NCI-H82 (cell line): ENCODE data around the gene SRL.
"Not testable (repeated sequence)": the region's sequence is repeated elsewhere in the genome, so short reads cannot be mapped to it uniquely, and the experiment has no call there.

Experiments
- DNase-seq: peaks from one replicate; lab custom pipeline; 2025; lab: John Stamatoyannopoulos, UW

Gene SRL

DNA sequence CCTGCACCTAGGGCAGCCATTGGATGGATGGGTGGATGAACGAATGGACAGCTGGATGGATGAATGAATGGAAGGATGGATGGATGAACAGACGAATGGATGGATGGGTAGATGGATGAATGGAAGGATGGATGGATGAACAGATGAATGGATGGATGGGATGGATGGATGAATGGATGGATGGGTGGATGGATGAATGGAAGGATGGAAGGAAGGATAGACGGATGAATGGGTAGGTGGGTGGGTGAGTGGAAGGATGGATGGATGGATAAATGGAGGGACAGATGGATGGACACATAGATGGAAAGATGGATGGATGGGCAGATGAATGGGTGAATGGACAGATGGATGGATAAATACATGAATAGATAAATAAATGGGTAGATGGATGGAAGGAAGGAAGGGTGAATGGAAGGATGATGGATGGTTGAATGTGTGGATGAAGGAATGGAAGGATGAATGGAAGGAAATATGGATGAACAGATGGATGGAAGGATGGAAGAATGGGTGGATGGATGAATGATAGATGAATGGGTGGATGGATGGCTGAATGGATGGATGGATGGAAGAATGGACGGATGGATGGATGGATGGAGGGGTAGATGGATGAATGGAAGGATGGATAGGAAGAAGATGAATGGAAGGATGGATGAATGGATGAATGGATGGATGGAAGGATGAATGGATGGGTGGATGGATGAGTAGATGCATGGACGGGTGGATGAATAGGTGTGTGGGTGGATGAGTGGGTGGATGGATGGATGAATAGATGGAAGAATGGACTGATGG, 15.4 kb downstream of the SRL start:
- DNase-seq, result no peak

DNA sequence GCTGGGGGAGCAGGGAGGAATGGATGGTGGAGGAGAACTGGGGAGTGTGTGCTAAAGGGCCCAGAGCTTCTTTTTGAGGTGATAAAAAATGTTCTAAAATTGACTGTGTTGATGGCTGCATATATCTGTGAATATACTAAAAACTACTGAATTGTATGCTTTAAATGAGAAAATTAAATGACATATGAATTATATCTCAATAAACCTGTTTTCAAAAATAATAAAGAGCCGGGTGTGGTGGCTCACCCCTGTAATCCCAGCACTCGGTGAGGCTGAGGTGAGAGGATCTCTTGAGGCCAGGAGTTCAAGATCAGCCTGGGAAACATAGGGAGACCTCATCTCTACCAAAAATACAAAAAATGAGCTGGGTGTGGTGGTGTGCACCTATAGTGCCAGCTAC, 16.8 kb downstream of the SRL start:
- no peak for DNase-seq

DNA sequence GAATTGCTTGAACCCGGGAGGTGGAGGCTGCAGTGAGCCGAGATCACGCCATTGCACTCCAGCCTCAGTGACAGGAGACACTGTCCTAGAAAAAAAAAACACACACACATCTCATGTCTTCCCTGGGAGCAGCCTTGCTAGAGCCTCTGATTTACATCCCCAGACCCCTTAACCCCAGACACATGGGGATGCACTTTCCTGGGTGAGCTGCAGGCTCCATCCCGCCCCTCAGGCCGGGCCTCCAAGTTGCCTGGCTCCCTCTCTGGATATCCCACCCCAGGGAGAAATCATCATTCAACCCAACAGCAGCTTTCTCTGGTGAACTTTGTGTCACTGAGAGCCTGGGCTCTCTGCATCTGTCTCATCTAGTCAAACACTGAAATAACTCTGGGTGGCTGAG, 21.5 kb downstream of the SRL start:
- no peak for DNase-seq

DNA sequence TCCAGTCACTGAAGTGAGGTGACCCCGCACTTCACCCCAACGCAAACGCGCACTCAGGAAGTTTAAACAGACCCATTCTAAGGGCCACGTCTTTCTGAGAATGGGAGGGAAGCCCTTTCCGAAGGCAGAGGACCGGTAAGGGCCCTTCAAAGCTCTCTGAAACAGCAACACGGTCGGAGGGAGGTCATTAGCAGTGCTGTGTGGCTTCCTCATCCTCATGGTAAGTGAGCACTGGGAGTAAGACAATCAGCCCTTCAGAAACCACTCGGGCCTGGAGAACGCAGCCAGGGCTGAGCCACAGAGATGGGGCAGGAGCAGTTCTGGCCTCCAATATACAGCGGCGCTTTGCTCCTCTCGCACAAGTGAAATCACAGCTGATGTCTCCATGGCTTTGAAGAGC, 23.7 kb downstream of the SRL start:
- DNase-seq, result no peak

DNA sequence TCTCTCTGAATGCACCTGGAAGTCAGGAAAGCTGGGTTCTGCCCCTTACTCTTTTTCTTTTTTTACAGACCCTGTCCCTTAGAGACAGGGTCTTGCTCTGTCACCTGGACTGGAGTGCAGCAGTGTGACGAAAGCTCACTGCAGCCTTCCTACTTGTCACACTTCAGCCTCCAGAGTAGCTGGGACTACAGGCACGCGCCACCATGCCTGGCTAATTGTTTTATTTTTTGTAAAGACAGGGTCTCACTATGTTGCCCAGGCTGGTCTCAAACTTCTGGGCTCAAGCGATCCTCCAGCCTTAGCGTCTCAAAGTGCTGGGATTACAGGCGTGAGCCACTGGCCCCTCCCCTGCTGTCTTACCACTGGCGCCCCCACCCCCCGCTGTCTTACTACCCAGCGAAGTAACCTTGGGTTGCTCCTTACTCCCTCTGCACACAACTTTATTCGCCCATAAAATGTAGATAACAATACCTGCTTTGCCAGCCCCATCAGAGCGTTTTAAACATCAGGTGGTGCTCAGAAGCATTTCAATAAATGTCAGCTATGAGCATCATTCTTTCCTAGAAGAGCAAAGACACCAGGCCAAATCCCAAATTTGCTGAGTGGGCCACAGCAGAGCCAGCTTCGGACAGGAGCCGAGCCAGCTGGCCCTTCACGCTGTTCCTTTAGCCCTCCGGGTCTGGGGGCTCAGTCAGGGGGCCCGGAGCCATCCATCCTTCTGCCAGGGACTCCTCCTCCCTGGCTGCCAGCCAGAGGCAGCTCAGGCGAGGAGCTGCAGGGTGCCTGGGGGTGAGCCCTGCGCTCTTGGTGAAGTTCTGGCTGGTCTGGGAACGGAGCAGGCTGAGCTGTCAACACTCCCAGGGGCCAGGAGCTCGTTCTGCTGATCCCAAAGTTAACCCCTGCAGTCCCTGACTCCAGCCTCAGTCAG, 24.4 kb downstream of the SRL start:
- peak; percentile 81 for DNase-seq

DNA sequence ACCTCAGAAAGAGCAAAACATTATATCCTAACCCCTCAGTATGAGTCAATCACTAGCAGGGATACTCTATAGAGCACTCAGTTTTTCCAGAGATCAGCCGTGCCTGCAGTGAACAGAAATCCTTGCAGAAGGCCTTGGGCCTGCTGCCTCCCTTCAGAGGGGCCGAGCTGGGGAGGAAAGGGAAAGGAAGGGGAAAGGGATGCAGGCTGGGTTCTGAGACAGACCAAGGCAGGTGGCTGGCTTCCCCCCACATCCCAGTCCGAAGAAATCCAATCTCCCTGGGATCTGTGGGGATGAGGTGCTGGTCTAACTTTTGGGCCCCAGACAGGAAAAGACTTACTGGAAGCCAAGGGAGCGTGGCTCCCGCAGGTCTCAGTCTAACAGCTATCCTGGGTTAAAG, 25.3 kb downstream of the SRL start:
- DNase-seq, result no peak

DNA sequence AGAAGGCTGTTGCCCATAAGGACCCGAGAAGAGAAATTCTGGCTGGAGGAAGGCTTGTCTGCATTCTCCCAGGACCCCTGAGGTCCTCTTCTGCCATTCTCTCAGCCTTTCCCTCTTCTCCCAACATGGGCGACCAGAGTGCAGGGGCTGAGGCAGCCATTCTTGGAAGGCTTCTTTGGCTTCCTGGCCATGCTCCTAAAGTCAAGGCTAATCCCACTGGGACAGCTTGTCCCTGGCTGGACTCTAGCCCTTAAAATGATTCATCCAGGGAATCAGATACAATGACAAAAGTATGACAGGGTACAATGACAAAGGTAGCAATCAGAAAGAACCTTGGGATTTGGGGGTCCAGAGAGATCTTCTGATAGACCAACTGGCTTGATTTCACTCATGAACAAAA, 26.8 kb downstream of the SRL start:
- no peak for DNase-seq

DNA sequence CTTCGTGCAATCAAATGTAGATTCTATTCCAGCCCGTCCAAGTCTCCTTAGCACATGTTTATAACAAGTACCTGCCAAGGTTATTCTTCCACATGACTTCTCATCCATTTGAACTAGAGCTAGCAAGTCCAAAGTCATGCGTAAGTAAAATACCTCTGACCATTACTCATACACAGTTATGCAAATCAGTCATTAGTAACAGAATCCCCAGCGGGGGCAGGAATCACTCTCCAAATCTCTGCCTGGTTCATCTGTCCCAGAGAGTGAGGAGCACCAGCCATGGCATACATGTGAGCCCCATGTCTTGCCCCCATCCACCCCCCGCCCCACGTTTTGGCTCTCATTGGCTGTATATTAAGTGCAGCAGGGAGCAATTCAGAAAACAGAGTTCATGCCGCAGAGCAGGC, 27.7 kb downstream of the SRL start:
- no peak for DNase-seq

DNA sequence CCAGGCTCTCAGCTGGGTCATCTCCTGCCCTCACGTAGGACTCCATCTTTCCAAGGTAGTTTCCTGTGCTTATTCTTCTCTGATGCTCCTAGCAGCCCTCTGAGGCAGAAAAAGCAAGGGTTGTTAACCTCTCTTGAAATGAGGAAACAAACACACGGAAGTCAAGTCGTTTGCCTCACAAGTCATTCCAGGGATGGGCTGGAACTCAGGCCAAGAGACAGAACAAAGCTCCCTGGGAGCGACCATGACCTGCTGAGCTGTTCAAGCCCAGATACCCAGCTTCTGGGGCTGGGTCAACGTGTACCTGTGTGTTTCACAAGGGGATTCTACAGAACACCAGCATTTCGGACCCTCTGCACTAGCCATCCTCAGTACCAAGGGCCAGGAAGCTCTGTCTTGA, 28.1 kb downstream of the SRL start:
- DNase-seq, result no peak

DNA sequence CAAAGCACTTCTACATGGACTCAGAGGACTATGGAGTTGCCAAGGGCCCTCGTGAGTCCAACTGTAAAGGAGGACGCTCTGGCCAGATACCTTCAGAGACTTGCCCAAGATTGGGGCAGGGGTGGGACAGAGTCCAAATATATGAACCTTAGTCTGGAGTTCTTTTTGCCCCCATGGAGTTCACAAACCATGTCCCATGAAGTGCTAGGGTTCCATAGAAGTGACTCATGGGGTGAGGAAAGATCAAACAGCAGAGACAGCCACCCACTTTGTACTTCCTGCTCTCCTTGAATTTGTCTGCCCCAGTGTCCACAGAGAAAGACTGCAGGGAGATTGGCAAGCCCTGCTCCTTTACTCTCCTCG, 29.0 kb downstream of the SRL start:
- DNase-seq, result no peak

DNA sequence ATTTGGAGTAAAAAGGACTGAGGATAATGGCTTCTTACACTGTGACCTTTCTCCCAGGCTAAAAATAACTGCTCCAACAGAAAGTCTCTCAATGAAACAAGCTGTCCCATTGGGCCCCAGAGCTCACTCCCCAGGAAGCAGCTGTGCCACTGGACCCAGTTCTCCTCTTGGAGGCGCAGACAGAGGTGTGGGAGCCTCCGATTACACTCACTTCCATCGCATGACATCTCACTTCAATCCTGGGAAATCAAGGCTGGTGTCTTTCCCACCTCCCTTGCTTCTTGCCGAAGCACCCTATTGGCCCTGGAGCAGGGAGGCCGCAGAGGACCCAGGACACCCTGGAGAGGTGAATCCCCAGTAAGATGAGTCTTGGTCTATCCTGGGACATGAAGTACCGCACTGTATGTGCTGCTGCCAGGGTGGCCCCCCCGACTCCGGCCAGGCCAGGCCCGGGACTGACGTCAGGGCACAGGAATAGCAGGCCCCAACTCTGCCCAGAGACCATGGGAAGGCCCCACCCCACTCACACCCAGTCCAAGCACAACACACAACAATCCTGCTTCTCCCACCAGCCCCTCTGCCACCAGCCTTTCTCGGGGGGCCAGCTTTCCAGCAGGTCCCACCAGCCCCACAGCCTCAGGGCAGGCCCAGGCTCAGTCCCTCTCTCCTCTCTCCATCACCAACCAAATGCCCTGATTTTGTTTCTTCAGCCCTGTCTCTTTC, 29.5 kb downstream of the SRL start:
- DNase-seq, result no peak

DNA sequence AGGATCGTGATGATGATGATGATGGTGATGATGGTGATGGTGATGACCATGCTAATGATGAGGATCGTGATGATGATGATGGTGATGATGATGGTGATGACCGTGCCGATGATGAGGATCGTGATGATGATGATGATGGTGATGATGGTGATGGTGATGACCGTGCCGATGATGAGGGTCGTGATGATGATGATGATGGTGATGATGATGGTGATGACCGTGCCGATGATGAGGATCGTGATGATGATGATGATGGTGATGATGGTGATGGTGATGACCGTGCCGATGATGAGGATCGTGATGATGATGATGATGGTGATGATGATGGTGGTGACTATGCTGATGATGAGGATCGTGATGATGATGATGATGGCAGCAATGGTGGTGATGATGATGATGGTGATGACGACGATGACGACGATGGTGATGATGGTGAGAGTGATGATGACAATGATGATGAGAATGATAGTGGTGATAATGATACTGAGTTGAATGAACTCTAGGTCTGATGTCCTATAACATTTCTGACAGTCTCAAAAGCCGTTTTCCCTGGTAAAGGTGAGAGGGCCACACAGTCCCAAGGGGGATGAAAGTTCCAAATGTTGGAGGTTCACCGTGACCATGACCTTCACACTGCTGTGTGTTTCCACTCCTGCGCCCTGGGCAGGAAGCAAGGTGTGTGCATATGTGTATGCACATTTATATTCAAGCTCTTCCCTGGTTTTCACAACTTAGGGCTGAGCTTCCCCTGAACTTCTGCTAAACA, 30.3 kb downstream of the SRL start:
- DNase-seq, result not testable (repeated sequence)

DNA sequence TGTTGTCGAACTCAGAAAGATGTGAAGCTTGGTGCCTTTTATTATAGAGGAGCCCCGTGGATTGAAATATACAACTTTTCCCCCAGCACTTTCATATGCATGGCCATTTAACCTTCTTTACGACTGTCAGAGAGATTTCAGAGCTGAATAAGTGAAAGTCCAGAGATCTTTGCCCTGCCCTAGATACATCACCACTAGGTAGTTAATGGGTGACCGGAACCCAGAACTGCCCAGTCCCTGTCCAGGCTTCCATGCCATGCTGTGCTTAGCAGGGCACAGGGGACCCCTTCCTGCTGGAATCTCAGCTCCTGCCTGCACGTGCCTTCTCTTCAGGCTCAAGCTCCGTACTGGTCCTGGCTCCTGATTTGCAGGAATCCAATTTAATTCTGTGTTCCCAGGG, 32.2 kb downstream of the SRL start:
- DNase-seq, result no peak

DNA sequence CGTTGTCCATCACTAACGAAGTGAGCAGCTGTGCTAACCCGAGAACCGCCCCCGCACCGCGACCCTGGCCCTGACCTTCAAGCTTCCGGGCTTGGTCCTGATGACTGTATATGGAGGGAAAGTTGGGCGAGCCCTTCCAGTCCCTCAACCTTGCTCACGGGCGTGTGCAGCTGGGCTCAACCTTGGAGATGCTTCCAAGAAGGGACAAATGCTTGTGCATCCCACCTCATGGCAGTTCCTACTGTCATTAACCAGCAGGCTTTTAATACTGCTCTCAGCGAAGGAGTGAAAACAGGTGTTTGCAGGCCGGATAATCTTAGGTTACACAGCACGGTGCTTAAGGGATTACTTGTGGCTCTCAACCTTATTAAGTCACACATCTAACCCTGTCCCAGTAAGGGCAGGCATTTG, 33.5 kb downstream of the SRL start:
- DNase-seq, result peak; percentile 98

DNA sequence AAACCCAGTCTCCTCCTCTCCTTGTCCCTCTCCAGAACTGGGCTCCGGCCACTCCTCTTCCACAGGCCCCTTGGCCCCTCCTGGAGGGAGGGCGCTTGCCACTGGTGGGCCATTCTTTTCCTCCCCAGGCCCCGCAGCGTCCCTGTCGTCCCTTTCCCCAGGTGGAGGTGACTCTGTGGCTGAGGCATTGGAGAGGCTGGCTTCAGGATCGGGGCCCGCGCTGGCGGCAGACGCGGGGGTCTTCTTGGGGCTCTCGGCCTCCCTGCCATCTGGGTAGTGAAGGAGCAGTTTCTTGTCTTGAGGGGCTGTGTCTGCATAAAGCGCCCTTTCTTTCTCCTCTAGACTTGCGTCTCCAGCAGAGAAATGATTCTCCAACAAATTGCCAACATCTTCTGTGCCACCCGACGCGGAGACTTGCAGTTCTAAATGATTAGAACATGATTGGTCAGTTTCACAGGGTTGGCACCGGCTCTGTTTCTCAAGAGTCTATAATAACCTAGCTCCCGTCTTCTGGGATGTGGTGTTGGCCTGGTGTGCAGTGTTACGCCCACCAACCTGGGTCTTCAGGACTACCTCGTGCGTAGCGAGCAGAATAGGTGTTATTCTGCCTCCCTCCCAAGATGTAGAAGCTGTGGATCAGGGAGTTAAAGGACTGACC, 34.1 kb downstream of the SRL start:
- DNase-seq, result no peak

DNA sequence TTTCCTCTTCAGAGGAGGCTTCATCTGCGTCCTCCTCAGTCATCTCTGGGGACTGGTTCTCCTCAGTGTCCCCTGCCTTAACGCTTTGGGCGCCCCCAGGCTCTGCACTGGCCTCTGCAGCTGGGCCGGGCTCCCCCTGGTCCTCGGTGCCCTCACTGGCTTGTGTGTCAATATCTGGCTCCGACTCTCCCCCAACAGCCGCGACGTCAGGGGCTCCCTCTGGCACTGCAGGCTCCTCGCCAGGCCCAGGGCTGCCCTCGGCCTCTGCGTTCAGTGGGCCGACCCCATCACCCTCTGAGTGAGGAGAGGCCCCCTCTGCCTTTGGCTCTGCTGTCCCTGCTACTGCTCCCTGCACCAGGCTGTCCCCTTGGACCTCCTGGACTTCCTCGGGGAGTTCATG, 34.7 kb downstream of the SRL start:
- no peak for DNase-seq

DNA sequence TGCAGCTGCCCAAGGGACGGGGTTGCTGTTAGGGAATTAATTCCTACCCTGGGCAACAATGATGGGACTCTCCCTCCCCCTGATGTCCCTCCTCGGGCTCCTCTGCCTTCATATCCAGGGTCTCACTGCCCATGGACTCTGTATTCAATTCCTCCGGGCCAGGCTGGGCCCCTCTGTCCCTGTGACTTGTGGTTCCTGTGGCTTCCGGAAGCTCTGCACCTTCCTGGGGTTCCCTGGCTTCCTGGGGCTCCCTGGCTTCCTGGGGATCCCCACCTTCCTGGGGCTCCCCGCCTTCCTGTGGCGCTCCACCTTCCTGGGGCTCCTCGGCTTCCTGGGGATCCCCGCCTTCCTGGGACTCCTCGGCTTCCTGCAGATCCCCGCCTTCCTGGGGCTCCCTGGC, 35.2 kb downstream of the SRL start:
- no peak for DNase-seq

DNA sequence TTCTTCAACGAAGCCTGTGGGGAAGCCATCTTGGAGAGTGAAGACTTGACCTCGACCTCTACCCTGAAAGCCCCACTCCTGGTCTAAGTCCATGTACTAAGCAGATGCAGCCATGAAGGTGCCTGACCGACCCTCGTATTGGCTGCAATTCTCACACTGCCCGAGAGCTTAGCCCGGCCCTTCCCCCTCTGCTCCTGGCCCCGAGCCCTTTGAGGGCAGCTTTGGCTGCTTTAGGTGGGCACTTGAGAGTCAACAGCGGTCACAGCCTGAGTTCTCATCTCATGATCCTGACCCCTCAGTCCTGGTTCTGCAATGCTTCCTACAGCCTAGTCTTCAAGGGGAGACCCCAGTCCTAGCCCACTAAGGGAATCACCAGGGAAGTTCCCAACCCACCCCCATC, 35.9 kb downstream of the SRL start:
- no peak for DNase-seq

DNA sequence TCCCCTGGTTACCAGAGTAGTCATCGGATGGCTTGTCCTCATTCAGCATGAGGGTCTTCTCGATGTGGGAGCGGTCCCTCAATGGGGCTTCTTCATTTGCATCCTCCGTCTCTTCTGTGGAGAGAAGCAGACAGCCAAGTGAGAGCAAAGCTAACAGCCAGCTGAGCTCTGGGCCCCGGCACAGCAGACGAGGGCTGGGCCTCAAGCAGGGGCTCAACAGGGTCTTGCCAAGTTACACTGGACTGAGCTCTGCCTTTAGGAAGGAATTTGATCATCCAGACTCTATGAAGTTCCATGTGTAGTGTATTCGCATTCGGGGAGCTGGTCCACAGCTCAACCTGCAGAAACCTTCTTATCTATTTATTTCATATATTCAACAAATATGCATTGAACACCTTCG, 37.4 kb downstream of the SRL start:
- DNase-seq, result no peak

DNA sequence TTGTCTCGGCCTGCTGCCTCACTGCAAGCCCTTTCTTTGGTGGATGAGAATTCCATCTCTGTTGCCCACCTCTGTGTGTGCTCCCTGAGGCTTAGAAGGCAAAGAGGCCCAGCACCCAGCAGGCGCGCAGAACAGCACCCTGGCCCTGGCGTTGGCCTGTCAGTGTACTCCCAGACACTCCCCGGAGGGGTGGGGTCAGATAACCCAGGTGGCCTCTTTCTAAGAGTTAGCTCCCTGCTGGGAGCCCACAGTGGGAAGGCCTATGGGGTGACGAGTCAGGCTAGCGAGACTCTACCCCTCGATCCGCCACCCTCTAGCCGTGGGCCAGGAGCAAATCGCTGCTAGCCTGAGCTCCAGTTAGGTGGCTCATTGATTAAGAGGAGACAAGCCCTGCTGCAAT, 38.1 kb downstream of the SRL start:
- DNase-seq, result no peak

DNA sequence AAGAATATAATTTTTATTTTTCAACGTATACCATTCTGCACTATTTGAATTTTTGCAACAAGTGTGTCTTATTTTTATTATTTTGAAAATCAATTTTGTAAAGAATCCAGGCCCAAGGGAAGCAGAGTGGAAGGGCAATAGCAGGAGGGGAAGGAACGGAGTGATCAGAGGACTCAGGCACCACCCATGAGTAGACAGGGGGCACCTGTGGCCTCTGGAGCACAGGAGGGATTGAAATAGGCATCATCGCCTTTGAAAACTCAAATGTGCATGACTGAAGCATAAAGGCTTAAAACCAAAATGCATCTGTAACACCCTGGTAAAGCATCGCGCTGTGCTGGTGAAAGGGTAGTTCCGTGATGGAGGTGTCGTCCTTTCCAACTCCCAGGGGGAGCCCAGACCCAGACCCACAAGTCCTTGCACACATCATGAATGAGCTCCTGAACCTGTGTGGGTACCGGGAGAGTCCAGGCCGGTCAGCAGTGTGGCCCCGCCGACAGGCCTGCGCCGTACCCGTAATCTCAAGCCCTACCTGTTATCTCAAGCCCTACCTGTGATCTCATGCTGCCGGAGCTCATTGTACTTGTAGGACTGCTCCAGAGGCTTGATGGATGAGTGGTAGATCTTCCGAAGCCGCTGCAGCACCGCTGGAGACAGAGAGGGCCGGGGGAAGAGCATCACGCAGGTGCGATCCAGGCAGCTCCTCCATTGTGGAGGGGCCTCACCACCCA, 39.1 kb downstream of the SRL start:
- no peak for DNase-seq
